Trophoblast cell (in vitro differentiated cells and primary cell): Measurements from ENCODE around the gene SDK2.

Experiments
- DNase-seq, 2 donors: peaks; one replicate each; pipeline ENCODE4 v3.0.0-alpha.2; 2016
- H2AFZ ChIP-seq: 2 replicates; pipeline ENCODE4 v1.6.1; 2013; ENCODE audit warnings: low read length, moderate library complexity, mild to moderate bottlenecking; ENCODE audit not compliant: insufficient read depth, poor library complexity
- H2AK5ac ChIP-seq: 2 replicates; pipeline ENCODE4 v1.6.1; 2013; ENCODE audit warnings: mild to moderate bottlenecking, low read length
- H2BK120ac ChIP-seq: 2 replicates; pipeline ENCODE4 v1.6.1; 2013; ENCODE audit warnings: low read length, mild to moderate bottlenecking, moderate library complexity; ENCODE audit not compliant: insufficient read depth, poor library complexity
- H2BK12ac ChIP-seq: 2 replicates; pipeline ENCODE4 v1.6.1; 2013; ENCODE audit warnings: mild to moderate bottlenecking, low read length, moderate library complexity
- H2BK5ac ChIP-seq: 2 replicates; pipeline ENCODE4 v1.6.1; 2013; ENCODE audit warnings: low read length, low read depth, moderate library complexity, mild to moderate bottlenecking; ENCODE audit not compliant: poor library complexity
- H3K14ac ChIP-seq: 2 replicates; pipeline ENCODE4 v1.6.1; 2013; ENCODE audit warnings: mild to moderate bottlenecking, low read length
- H3K18ac ChIP-seq: 2 replicates; pipeline ENCODE4 v1.6.1; 2013; ENCODE audit warnings: mild to moderate bottlenecking, low read length
- H3K23ac ChIP-seq: 2 replicates; pipeline ENCODE4 v1.6.1; 2013; ENCODE audit warnings: low read length
- H3K27ac ChIP-seq: 2 replicates; pipeline ENCODE4 v1.5.1; 2013; ENCODE audit warnings: low read depth, mild to moderate bottlenecking, inconsistent platforms, low read length, moderate library complexity
- H3K27me3 ChIP-seq: 2 replicates; pipeline ENCODE4 v1.6.1; 2013; ENCODE audit warnings: inconsistent platforms, mild to moderate bottlenecking, low read length, moderate library complexity; ENCODE audit not compliant: insufficient read depth
- H3K36me3 ChIP-seq, 2 experiments: 1 replicate in 1 of 2; 2 replicates in 1 of 2; pipeline ENCODE4 v1.6.1; 2013; ENCODE audit warnings: low read length in 2 of 2, mild to moderate bottlenecking in 2 of 2, moderate library complexity in 1 of 2; ENCODE audit not compliant: insufficient read depth in 2 of 2, control insufficient read depth in 1 of 2
- H3K4ac ChIP-seq: 2 replicates; pipeline ENCODE4 v1.6.1; 2013; ENCODE audit warnings: low read depth, mild to moderate bottlenecking, low read length, moderate library complexity
- H3K4me1 ChIP-seq, 2 experiments: 1 replicate in 1 of 2; 2 replicates in 1 of 2; pipeline ENCODE4 v1.6.1; 2013; ENCODE audit warnings: low read length in 2 of 2, mild to moderate bottlenecking in 2 of 2, moderate library complexity in 1 of 2; ENCODE audit not compliant: insufficient read depth in 2 of 2, control insufficient read depth in 1 of 2
- H3K4me2 ChIP-seq: 2 replicates; pipeline ENCODE4 v1.6.1; 2013; ENCODE audit warnings: inconsistent platforms, mild to moderate bottlenecking, low read length, moderate library complexity
- H3K4me3 ChIP-seq: 2 replicates; pipeline ENCODE4 v1.5.1; 2013; ENCODE audit warnings: mild to moderate bottlenecking, low read depth, low read length, inconsistent platforms
- H3K79me1 ChIP-seq: one replicate; pipeline ENCODE4 v1.6.1; 2013; ENCODE audit warnings: low read length
- H3K79me2 ChIP-seq: 2 replicates; pipeline ENCODE4 v1.6.1; 2013; ENCODE audit warnings: low read length, mild to moderate bottlenecking; ENCODE audit not compliant: control insufficient read depth, insufficient read depth, poor library complexity
- H3K9ac ChIP-seq: 2 replicates; pipeline ENCODE4 v1.6.1; 2013; ENCODE audit warnings: mild to moderate bottlenecking, low read length
- H3K9me3 ChIP-seq: 2 replicates; pipeline ENCODE4 v1.6.1; 2013; ENCODE audit warnings: low read depth, mild to moderate bottlenecking, control low read depth, inconsistent platforms, low read length; ENCODE audit not compliant: insufficient read depth
- H4K12ac ChIP-seq: 2 replicates; pipeline ENCODE4 v1.6.1; 2013; ENCODE audit warnings: low read depth, mild to moderate bottlenecking, low read length, moderate library complexity
- H4K8ac ChIP-seq: 2 replicates; pipeline ENCODE4 v1.6.1; 2013; ENCODE audit warnings: low read depth, mild to moderate bottlenecking, low read length, moderate library complexity
- H4K91ac ChIP-seq: one replicate; pipeline ENCODE4 v1.6.1; 2013; ENCODE audit warnings: low read depth, mild to moderate bottlenecking, low read length, moderate library complexity
- WGBS: extraction: QIAGEN DNeasy Blood & Tissue Kit; methylation state at CpG from one replicate; pipeline ENCODE4 v1.1.7; 2013; ENCODE audit warnings: missing lambda C conversion rate; ENCODE audit not compliant: insufficient read length, insufficient coverage; ENCODE audit errors: extremely low coverage; 5-methylcytosine and 5-hydroxymethylcytosine counted together

The SDK2 gene

GRCh38 chr17:73581379-73581778 lies 62.9 kb downstream of the SDK2 start:
- H3K9me3 ChIP-seq: no peaks in the 10 kb centered on the region
- no peak overlapping the region for H3K4ac ChIP-seq
- no peak overlapping the region for H2AK5ac ChIP-seq
- no peak overlapping the region for H3K4me3 ChIP-seq
- no peak overlapping the region for H2BK120ac ChIP-seq
- no peak overlapping the region for H2BK5ac ChIP-seq
- H4K8ac ChIP-seq: no peak overlapping the region
- no peak overlapping the region for H2AFZ ChIP-seq
- H3K79me1 ChIP-seq: no peaks in the 10 kb centered on the region
- H3K14ac ChIP-seq: no peak overlapping the region
- no peaks in the 10 kb centered on the region for H3K79me2 ChIP-seq
- no peaks in the 10 kb centered on the region for H3K36me3 ChIP-seq
- H3K18ac ChIP-seq: no peak overlapping the region
- no peak overlapping the region for H2BK12ac ChIP-seq
- H3K9ac ChIP-seq: no peak overlapping the region
- no peak overlapping the region for H3K4me2 ChIP-seq
- H3K4me1 ChIP-seq: no peaks in the 10 kb centered on the region
- no peak overlapping the region for H4K12ac ChIP-seq
- no CpG with 5 or more reads among the region's 7 CpGs for WGBS
- H3K27me3 ChIP-seq: no peaks in the 10 kb centered on the region
- no peak overlapping the region for H4K91ac ChIP-seq
- no peak overlapping the region for H3K27ac ChIP-seq
- H3K23ac ChIP-seq: no peak overlapping the region
- no peak for DNase-seq

- Histone ChIP-seq H3K4me2 (no peak overlapping the region), H3K23ac (no peak overlapping the region), H3K79me2 (no peaks in the 10 kb centered on the region), H3K79me1 (no peaks in the 10 kb centered on the region), H4K91ac (no peak overlapping the region), H3K4me3 (no peak overlapping the region), H3K18ac (no peak overlapping the region), H2BK5ac (no peak overlapping the region), H2AK5ac (no peak overlapping the region), H3K9ac (no peak overlapping the region), H3K4me1 (no peaks in the 10 kb centered on the region), H2BK12ac (no peak overlapping the region), H3K27ac (no peak overlapping the region), H4K12ac (no peak overlapping the region), H3K14ac (no peak overlapping the region), H3K9me3 (no peaks in the 10 kb centered on the region), H2AFZ (no peak overlapping the region), H3K36me3 (no peaks in the 10 kb centered on the region), H3K4ac (no peak overlapping the region), H3K27me3 (no peaks in the 10 kb centered on the region), H2BK120ac (no peak overlapping the region), H4K8ac (no peak overlapping the region)
- no peak for DNase-seq
- no CpG with 5 or more reads among the region's 12 CpGs for WGBS
These were observed 64.1 kb downstream of the SDK2 start for GRCh38 chr17:73580073-73580710.

GRCh38 chr17:73576556-73577098 lies 67.6 kb downstream of the SDK2 start:
- Histone ChIP-seq H3K27me3 (no peaks in the 10 kb centered on the region), H3K4me3 (no peak overlapping the region), H3K79me1 (no peaks in the 10 kb centered on the region), H3K36me3 (no peaks in the 10 kb centered on the region), H4K91ac (no peak overlapping the region), H3K4me1 (no peaks in the 10 kb centered on the region), H2AK5ac (no peak overlapping the region), H3K14ac (no peak overlapping the region), H2BK12ac (no peak overlapping the region), H4K8ac (no peak overlapping the region), H3K23ac (no peak overlapping the region), H3K9me3 (no peaks in the 10 kb centered on the region), H3K18ac (no peak overlapping the region), H3K27ac (no peak overlapping the region), H3K4me2 (no peak overlapping the region), H2AFZ (no peak overlapping the region), H2BK5ac (no peak overlapping the region), H4K12ac (no peak overlapping the region), H3K79me2 (no peaks in the 10 kb centered on the region), H3K9ac (no peak overlapping the region), H3K4ac (no peak overlapping the region), H2BK120ac (no peak overlapping the region)
- WGBS: no CpG with 5 or more reads among the region's 6 CpGs
- DNase-seq: no peak

GRCh38 chr17:73575470-73576221 lies 68.6 kb downstream of the SDK2 start:
- Histone ChIP-seq H4K12ac (no peak overlapping the region), H4K8ac (no peak overlapping the region), H3K4me3 (no peak overlapping the region), H3K27ac (no peak overlapping the region), H2BK5ac (no peak overlapping the region), H3K79me2 (no peaks in the 10 kb centered on the region), H3K23ac (no peak overlapping the region), H3K4ac (no peak overlapping the region), H2AFZ (no peak overlapping the region), H2AK5ac (no peak overlapping the region), H2BK120ac (no peak overlapping the region), H3K36me3 (no peaks in the 10 kb centered on the region), H4K91ac (no peak overlapping the region), H3K4me1 (no peaks in the 10 kb centered on the region), H3K18ac (no peak overlapping the region), H3K9ac (no peak overlapping the region), H2BK12ac (no peak overlapping the region), H3K79me1 (no peaks in the 10 kb centered on the region), H3K14ac (no peak overlapping the region), H3K4me2 (no peak overlapping the region), H3K27me3 (no peaks in the 10 kb centered on the region), H3K9me3 (no peaks in the 10 kb centered on the region)
- no CpG with 5 or more reads among the region's 15 CpGs for WGBS
- DNase-seq: peak in 1 of 2 donors; percentile 11
